ENCODE measurements around the gene DNAJA3. TPM values are rescaled to one million over a fixed set of nuclear protein-coding genes. Genes with fewer than 3 reads are reported as not detected.

The DNAJA3 gene
- total RNA-seq, 1 experiment from 2014 or later, result 58.9 TPM

DNA sequence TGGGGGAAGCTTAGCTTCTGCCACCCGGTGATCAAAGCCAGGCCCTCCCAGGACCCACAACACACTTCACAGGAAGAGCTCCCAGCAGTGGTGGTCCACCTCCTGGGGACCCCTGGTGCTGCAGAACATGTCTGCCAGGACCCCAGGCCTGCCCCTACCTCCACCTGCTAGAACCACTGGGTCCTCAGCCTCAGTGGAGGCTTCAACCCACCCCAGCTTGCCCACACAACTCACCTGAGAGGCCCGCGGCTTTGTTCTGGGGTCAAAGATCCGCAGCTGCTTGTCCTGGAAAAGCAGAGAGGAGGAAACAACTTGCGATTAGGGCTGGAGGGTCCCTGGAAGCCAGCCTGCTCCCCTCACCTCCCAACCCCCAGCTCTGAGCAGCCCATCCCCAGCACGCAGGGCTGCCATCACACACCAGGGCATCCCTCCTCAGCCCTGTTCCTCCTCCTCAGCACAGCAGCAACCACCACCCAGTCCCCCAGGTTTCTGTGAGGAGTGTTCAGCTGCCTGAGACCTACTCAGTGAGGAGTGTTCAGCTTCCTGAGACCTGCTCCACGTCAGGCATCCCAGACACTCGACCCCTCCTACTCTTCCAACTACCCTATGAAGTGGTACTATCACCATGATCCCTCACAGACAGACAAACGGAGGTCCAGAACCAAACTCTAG, 30.5 kb upstream of the DNAJA3 start:
- Histone ChIP-seq H3K9me2 (ENCODE audit: insufficient read depth) (no peaks in the 10 kb centered on the region), H3K4me2 (no peak overlapping the region), H3K27ac (no peak overlapping the region), H2AFZ (no peak overlapping the region), H4K20me1 (ENCODE audit: insufficient read depth) (no peaks in the 10 kb centered on the region), H3K27me3 (ENCODE audit: insufficient read depth, low read depth) (no peaks in the 10 kb centered on the region), H3K4me3 (no peak overlapping the region), H3K9me3 (ENCODE audit: insufficient read depth, low read depth) (no peaks in the 10 kb centered on the region), H3F3A (ENCODE audit: insufficient read depth, low read depth) (peaks cover 9% of the 10 kb centered on the region), H3K79me2 (ENCODE audit: low read depth) (no peaks in the 10 kb centered on the region), H3K4me1 (replicated peaks; ENCODE audit: insufficient read depth) (peaks cover 20% of the 10 kb centered on the region), H3K36me3 (ENCODE audit: low read depth) (no peaks in the 10 kb centered on the region)
- BruUV-seq (replicated peaks), result no TSS peak
- intact Hi-C loops (cut with micrococcal nuclease; ENCODE audit: unreplicated experiment), result no loop called here
- DNase-seq, result no peak
- CTCF ChIA-PET, result interaction anchor here (0.5 kb wide), 1 partner anchor 49 kb away, joined by 3 read pairs; no protein-coding TSS in a partner anchor
- no peak for TF ChIP-seq EZH2 (IDR thresholded peaks at IDR 0.05; ENCODE audit: low read depth)
- no peak for TF ChIP-seq CTCF (conservative IDR thresholded peaks at IDR 0.05)
- POLR2A ChIA-PET (ENCODE audit: unreplicated experiment), result no interaction called here

- Histone ChIP-seq H3K27ac (no peak overlapping the region), H3F3A (ENCODE audit: insufficient read depth, low read depth) (no peaks in the 10 kb centered on the region), H3K79me2 (ENCODE audit: low read depth) (no peaks in the 10 kb centered on the region), H3K4me3 (no peak overlapping the region), H4K20me1 (ENCODE audit: insufficient read depth) (no peaks in the 10 kb centered on the region), H3K27me3 (ENCODE audit: insufficient read depth, low read depth) (no peaks in the 10 kb centered on the region), H3K9me2 (ENCODE audit: insufficient read depth) (no peaks in the 10 kb centered on the region), H3K36me3 (ENCODE audit: low read depth) (no peaks in the 10 kb centered on the region), H3K4me1 (replicated peaks; ENCODE audit: insufficient read depth) (peaks cover 6% of the 10 kb centered on the region; the same call in 1 of the 2 replicates), H3K4me2 (no peak overlapping the region), H2AFZ (no peak overlapping the region), H3K9me3 (ENCODE audit: insufficient read depth, low read depth) (no peaks in the 10 kb centered on the region)
- BruUV-seq (replicated peaks), result no TSS peak
- ChIA-PET CTCF (interaction anchor here (1.2 kb wide), 1 partner anchor 26 kb away, joined by 3 read pairs; no protein-coding TSS in a partner anchor), POLR2A (ENCODE audit: unreplicated experiment) (no interaction called here)
- no peak for TF ChIP-seq EZH2 (IDR thresholded peaks at IDR 0.05; ENCODE audit: low read depth)
- intact Hi-C loops (cut with micrococcal nuclease; ENCODE audit: unreplicated experiment), result no loop called here
- no peak for DNase-seq
These were observed 26.5 kb upstream of the DNAJA3 start for GRCh38 chr16:4399001-4399730.

DNA sequence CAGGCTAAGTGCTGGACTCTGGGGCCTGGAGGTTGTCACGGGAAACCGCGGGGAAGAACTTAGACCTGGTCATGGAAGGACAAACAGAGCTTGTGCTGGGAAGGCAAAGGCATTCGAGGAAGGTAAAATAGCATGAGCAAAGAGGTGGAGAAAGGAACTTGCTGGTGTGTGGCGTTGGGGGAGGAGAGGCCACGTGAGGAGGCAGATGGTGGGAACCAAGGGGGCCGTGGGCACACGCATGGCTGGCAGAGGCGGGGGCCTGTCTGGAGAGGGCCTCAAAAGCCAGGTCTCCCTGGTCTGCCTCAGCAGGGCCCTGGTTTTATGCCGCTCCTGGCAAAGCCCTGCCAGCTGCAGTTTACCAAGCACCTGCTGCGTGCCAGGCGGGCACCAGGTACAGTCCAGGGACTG, 24.6 kb upstream of the DNAJA3 start:
- Histone ChIP-seq H3K4me2 (no peak overlapping the region), H4K20me1 (ENCODE audit: insufficient read depth) (no peaks in the 10 kb centered on the region), H3F3A (ENCODE audit: insufficient read depth, low read depth) (no peaks in the 10 kb centered on the region), H3K27me3 (ENCODE audit: insufficient read depth, low read depth) (no peaks in the 10 kb centered on the region), H2AFZ (no peak overlapping the region), H3K9me3 (ENCODE audit: insufficient read depth, low read depth) (no peaks in the 10 kb centered on the region), H3K27ac (no peak overlapping the region), H3K4me1 (replicated peaks; ENCODE audit: insufficient read depth) (peaks cover 4% of the 10 kb centered on the region; the same call in 1 of the 2 replicates), H3K4me3 (no peak overlapping the region), H3K36me3 (ENCODE audit: low read depth) (no peaks in the 10 kb centered on the region), H3K9me2 (ENCODE audit: insufficient read depth) (no peaks in the 10 kb centered on the region), H3K79me2 (ENCODE audit: low read depth) (no peaks in the 10 kb centered on the region)
- no peak for TF ChIP-seq EZH2 (IDR thresholded peaks at IDR 0.05; ENCODE audit: low read depth)
- POLR2A ChIA-PET (ENCODE audit: unreplicated experiment), result no interaction called here
- intact Hi-C loops (cut with micrococcal nuclease; ENCODE audit: unreplicated experiment), result loop anchor here (5.0 kb wide), 2 partner anchors 149 to 709 kb away; no protein-coding TSS in a partner anchor
- no peak for DNase-seq
- CTCF ChIA-PET, result interaction anchor here (1.6 to 1.7 kb wide), 2 partner anchors 13 to 25 kb away, joined by 3 to 7 read pairs; no protein-coding TSS in a partner anchor
- no TSS peak for BruUV-seq (replicated peaks)

- no peak for DNase-seq
- intact Hi-C loops (cut with micrococcal nuclease; ENCODE audit: unreplicated experiment), result loop anchor here (5.0 kb wide), 2 partner anchors 149 to 709 kb away; no protein-coding TSS in a partner anchor
- ChIA-PET CTCF (interaction anchor here (0.7 to 2.8 kb wide), 5 partner anchors 8 to 148 kb away, joined by 3 to 16 read pairs (median 6); no protein-coding TSS in a partner anchor), POLR2A (ENCODE audit: unreplicated experiment) (no interaction called here)
- no peaks in the 10 kb centered on the region for H3K9me2 ChIP-seq (ENCODE audit: insufficient read depth)
- TF ChIP-seq EZH2 (IDR thresholded peaks at IDR 0.05; ENCODE audit: low read depth) (no peak), CTCF (conservative IDR thresholded peaks at IDR 0.05) (no peak)
- H3K27ac ChIP-seq, result no peak overlapping the region
- H3K9me3 ChIP-seq (ENCODE audit: insufficient read depth, low read depth), result no peaks in the 10 kb centered on the region
- H3F3A ChIP-seq (ENCODE audit: insufficient read depth, low read depth), result no peaks in the 10 kb centered on the region
- no peaks in the 10 kb centered on the region for H3K79me2 ChIP-seq (ENCODE audit: low read depth)
- peaks cover 4% of the 10 kb centered on the region; the same call in 1 of the 2 replicates for H3K4me1 ChIP-seq (replicated peaks; ENCODE audit: insufficient read depth)
- no peaks in the 10 kb centered on the region for H3K27me3 ChIP-seq (ENCODE audit: insufficient read depth, low read depth)
- H4K20me1 ChIP-seq (ENCODE audit: insufficient read depth), result no peaks in the 10 kb centered on the region
- no peak overlapping the region for H3K4me2 ChIP-seq
- H2AFZ ChIP-seq, result no peak overlapping the region
- no peaks in the 10 kb centered on the region for H3K36me3 ChIP-seq (ENCODE audit: low read depth)
- BruUV-seq (replicated peaks), result no TSS peak
- no peak overlapping the region for H3K4me3 ChIP-seq
These were observed 24.2 kb upstream of the DNAJA3 start for GRCh38 chr16:4401510-4401909.
